ENCODE data around the gene FAN1.

FAN1 gene

GRCh38 chr15:30913761-30914160 is 10.0 kb downstream of the FAN1 start:
- H3K79me2 ChIP-seq (ENCODE audit: low read length), result no peaks in the 10 kb centered on the region
- H3K36me3 ChIP-seq (replicated peaks; ENCODE audit: low read depth, low read length), result peaks cover 10% of the 10 kb centered on the region
- no peak overlapping the region for H2AFZ ChIP-seq (ENCODE audit: low read depth, low read length)
- no peak overlapping the region for H3K27ac ChIP-seq (ENCODE audit: low read length)
- H4K20me1 ChIP-seq (ENCODE audit: insufficient read depth, low read length), result no peaks in the 10 kb centered on the region
- no peak overlapping the region for H3K9ac ChIP-seq (ENCODE audit: low read length)
- no peaks in the 10 kb centered on the region for H3K9me3 ChIP-seq (ENCODE audit: insufficient read depth, low read length)
- H3K27me3 ChIP-seq (ENCODE audit: low read depth, low read length), result no peaks in the 10 kb centered on the region
- TF ChIP-seq CTCF (IDR thresholded peaks at IDR 0.05; ENCODE audit: low read depth, low read length) (no peak), EZH2phosphoT487 (IDR thresholded peaks at IDR 0.05; ENCODE audit: low read depth) (no peak)
- H3K4me2 ChIP-seq (ENCODE audit: low read length), result no peak overlapping the region
- H3K4me1 ChIP-seq (ENCODE audit: low read length), result no peaks in the 10 kb centered on the region
- H3K4me3 ChIP-seq (ENCODE audit: low read length), result no peak overlapping the region

GRCh38 chr15:30917013-30917412 is 13.3 kb downstream of the FAN1 start:
- Histone ChIP-seq H3K4me1 (ENCODE audit: low read length) (peaks cover 9% of the 10 kb centered on the region), H3K4me2 (ENCODE audit: low read length) (no peak overlapping the region), H3K4me3 (ENCODE audit: low read length) (no peak overlapping the region), H3K27ac (ENCODE audit: low read length) (no peak overlapping the region), H3K36me3 (replicated peaks; ENCODE audit: low read depth, low read length) (peaks cover 15% of the 10 kb centered on the region), H3K27me3 (ENCODE audit: low read depth, low read length) (no peaks in the 10 kb centered on the region), H2AFZ (ENCODE audit: low read depth, low read length) (no peak overlapping the region), H3K9ac (ENCODE audit: low read length) (no peak overlapping the region), H3K9me3 (ENCODE audit: insufficient read depth, low read length) (no peaks in the 10 kb centered on the region), H3K79me2 (ENCODE audit: low read length) (no peaks in the 10 kb centered on the region), H4K20me1 (ENCODE audit: insufficient read depth, low read length) (no peaks in the 10 kb centered on the region)
- TF ChIP-seq CTCF (IDR thresholded peaks at IDR 0.05; ENCODE audit: low read depth, low read length) (no peak), EZH2phosphoT487 (IDR thresholded peaks at IDR 0.05; ENCODE audit: low read depth) (no peak)

- H3K79me2 ChIP-seq (ENCODE audit: low read length), result no peaks in the 10 kb centered on the region
- no peaks in the 10 kb centered on the region for H4K20me1 ChIP-seq (ENCODE audit: insufficient read depth, low read length)
- no peak for TF ChIP-seq CTCF (IDR thresholded peaks at IDR 0.05; ENCODE audit: low read depth, low read length)
- H3K36me3 ChIP-seq (replicated peaks; ENCODE audit: low read depth, low read length), result peaks cover 16% of the 10 kb centered on the region
- no peak overlapping the region for H3K27ac ChIP-seq (ENCODE audit: low read length)
- H2AFZ ChIP-seq (ENCODE audit: low read depth, low read length), result no peak overlapping the region
- H3K9ac ChIP-seq (ENCODE audit: low read length), result no peak overlapping the region
- H3K4me2 ChIP-seq (ENCODE audit: low read length), result no peak overlapping the region
- H3K27me3 ChIP-seq (ENCODE audit: low read depth, low read length), result no peaks in the 10 kb centered on the region
- H3K4me3 ChIP-seq (ENCODE audit: low read length), result no peak overlapping the region
- no peaks in the 10 kb centered on the region for H3K9me3 ChIP-seq (ENCODE audit: insufficient read depth, low read length)
- H3K4me1 ChIP-seq (ENCODE audit: low read length), result peaks cover 9% of the 10 kb centered on the region
Observed at GRCh38 chr15:30917675-30918074, 14.0 kb downstream of the FAN1 start.

GRCh38 chr15:30918366-30918765 is 14.7 kb downstream of the FAN1 start:
- H3K79me2 ChIP-seq (ENCODE audit: low read length), result no peaks in the 10 kb centered on the region
- H3K27me3 ChIP-seq (ENCODE audit: low read depth, low read length), result no peaks in the 10 kb centered on the region
- H3K9ac ChIP-seq (ENCODE audit: low read length), result no peak overlapping the region
- H3K36me3 ChIP-seq (replicated peaks; ENCODE audit: low read depth, low read length), result peaks cover 16% of the 10 kb centered on the region
- H4K20me1 ChIP-seq (ENCODE audit: insufficient read depth, low read length), result no peaks in the 10 kb centered on the region
- no peak overlapping the region for H2AFZ ChIP-seq (ENCODE audit: low read depth, low read length)
- TF ChIP-seq EZH2phosphoT487 (IDR thresholded peaks at IDR 0.05; ENCODE audit: low read depth), result no peak
- TF ChIP-seq CTCF (IDR thresholded peaks at IDR 0.05; ENCODE audit: low read depth, low read length), result no peak
- no peaks in the 10 kb centered on the region for H3K9me3 ChIP-seq (ENCODE audit: insufficient read depth, low read length)
- H3K4me1 ChIP-seq (ENCODE audit: low read length), result peaks cover 9% of the 10 kb centered on the region
- H3K4me2 ChIP-seq (ENCODE audit: low read length), result no peak overlapping the region
- no peak overlapping the region for H3K4me3 ChIP-seq (ENCODE audit: low read length)
- H3K27ac ChIP-seq (ENCODE audit: low read length), result no peak overlapping the region
